Urothelium cell line (cell line): ENCODE measurements around the gene UBE2L3.
A peak's percentile ranks its signal among the peaks of the same experiment; 100 is the strongest.
"Not testable (repeated sequence)": the region's sequence is repeated elsewhere in the genome, so short reads cannot be mapped to it uniquely, and the experiment has no call there.

ENCODE experiments used
- DNase-seq: peaks from one replicate; pipeline ENCODE4 v3.0.0; 2011; ENCODE audit warnings: low spot score, mixed read lengths
- FAIRE-seq: peaks from 2 replicates; lab custom pipeline; 2011; peaks lifted over from hg19 to GRCh38; lab: Jason Lieb, UNC

The UBE2L3 gene

GRCh38 chr22:21567456-21568346 lies at the start of gene UBE2L3:
Gene UBE2L3 (plus strand): TSS chr22:21567714. CDS start chr22:21567745, 31 bp downstream.
- FAIRE-seq (no peak), DNase-seq (peak; percentile 98)

DNA sequence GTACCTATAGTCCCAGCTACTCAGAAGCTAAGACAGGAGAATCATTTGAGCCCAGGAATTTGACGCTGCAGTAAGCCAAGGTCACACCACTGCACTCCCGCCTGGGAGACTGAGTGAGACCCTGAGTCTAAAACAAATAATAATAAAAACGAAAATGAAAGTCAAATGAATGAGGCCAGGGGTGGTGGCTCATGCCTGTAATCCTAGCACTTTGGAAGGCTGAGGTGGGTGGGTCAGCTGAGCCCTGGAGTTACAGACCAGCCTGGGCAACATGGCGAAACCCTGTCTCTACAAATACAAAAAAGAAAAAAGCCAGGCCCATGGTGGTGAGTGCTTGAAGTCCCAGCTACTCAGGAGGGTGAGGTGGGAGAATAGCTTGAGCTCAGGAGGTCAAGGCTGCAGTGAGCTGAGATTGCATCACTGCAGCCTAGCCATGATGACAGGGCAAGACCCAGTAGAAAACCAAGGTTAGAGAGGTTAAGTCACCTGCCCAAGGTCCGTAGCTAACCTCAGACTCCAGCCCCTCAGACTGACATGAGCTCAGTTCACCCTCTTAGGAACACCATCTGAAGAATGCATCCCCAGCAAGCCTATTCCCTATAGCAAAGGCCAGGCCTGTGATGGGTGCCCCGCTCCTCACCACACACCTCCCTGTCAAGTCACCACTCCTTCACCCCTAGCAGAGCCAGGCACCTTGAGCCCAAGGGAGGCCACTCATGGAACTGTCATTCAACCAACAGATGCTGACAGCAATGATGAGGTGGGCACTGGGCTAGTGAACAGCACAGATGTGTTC lies 40.6 kb upstream of the UBE2L3 start:
- not testable (repeated sequence) for FAIRE-seq, DNase-seq

DNA sequence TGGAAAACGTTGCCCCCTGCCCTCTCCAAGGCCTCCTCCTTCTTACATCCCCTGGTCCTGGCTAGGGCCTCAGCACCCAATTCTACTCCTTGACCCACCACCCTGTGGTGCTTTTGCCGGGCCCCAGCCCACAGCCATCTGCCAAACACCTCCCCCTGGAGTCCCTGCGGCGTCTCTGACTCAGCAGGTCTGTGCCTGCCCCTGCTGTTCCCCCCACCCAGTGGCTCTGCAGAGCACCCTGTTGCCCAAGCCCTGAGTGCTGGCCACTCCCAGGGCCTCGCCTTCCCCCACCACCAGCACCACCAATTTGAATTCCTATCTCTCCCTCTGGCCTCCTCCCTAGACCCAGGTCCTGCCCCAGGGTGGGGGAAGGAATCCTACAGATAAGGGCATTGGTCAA lies 36.0 kb upstream of the UBE2L3 start:
- FAIRE-seq, DNase-seq: not testable (repeated sequence)

DNA sequence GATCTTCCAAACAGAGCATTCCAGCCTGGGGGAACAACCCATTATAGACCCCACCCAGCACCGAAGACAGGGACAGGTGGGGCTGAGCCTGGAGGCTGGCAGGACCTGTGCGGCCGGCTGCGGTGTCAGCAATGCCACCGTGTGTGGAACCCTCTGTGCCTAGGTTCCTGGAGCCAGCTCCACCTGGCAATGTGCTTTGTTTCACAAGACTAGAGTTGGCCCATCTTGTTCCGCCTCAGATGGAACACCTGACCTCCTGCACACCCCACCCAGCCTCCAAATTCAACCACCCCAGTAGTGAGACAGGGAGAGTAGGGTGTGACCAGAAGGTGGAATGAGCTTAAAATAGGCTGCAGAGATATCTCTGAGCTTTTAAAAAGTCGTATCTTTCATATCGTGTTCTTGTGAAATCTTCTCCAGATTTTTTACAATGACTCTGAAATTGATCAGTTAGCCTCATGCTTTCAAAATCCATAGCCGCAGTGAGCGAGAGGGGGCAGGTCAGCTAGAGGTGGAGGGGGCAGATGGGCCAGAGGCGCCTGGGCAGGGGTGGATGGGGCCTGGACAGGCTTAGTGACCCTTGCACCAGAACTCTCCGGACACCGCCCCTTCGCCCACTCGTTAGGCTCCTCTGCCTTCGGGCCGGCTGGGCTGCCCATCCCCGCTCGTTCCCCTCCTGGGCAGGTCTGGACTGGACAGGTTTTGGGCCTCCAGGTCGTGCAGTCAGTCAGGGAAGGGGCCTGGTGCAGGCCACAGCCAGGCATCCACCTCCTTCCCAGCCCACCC lies 34.5 kb upstream of the UBE2L3 start:
- DNase-seq, FAIRE-seq: not testable (repeated sequence)

GRCh38 chr22:21539862-21540261 lies 27.7 kb upstream of the UBE2L3 start:
- DNase-seq, FAIRE-seq: not testable (repeated sequence)

DNA sequence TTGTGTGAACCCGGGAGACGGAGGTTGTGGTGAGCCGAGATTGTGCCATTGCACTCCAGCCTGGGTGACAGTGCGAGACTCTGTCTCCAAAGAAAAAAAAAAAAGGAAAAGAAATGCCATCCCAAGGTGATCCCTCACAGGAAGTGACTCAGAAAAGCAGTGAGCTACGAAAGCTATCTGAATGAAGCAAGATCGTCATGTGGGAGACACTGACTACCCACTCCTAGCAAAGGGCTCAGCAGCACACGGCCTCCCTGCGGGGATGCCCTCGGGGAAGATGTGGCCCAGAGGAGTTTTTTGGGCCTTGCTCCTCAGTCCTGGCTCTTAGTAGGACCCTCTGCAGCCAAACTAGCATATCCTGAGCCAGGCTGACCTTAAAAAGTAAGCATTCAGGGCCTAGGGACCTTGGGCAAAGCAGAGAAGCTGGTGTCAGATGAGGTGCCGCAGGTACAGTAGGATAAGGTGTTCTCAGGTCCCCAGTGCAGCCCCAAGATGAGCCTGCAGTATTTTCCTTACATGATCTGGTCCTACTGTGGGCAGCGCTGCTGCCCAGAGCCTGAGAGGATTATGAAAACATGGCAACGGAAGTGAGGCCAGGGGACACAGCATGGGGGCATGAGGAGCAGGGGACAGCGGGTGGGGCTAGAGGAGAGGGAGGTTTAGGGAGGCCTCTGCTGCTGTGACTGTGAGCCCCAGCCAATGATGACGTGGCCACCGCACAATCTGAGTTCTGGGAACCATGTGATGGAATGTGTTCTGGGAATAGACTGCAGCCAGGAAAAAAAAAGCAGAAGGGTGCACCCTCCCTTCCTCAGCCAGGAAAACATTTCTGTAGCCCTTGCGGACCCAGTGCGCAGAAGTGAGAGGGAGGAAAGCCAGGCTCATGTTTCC lies 22.8 kb upstream of the UBE2L3 start:
- DNase-seq, FAIRE-seq: not testable (repeated sequence)

GRCh38 chr22:21549558-21549957 lies 18.0 kb upstream of the UBE2L3 start:
- not testable (repeated sequence) for FAIRE-seq, DNase-seq

DNA sequence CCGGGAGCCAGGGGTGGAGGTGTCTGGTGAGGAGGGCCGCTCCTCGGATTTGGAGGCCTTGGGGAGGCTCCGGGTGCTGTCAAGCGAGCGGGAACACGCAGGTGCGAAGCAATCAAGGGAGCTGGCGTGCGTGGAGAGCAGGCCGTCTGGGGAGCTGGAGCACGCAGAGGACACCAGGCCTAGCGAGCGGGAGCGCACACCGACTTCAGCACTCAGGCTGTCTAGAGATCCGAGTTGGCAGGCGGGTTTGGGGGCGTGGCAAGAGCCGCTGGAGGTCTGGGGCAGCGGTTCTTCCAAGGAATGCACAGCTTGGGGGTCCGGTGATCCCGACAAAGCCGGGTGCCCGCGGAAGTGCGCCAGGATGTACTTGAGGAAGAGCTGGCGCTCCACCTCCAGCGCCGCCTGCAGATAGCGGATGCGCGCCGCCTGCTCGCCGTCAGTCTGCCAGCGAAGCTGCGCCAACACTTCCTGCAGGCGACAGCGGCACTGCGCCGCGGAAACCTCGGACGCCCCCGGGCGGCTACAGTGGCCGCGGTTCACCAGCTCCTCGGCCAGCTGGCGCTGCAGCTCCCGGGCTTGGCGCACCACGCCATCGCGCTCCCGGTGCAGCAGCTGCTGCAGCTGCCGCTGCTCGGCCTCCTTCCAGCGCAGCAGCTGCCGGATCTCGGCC lies 17.4 kb upstream of the UBE2L3 start:
- not testable (repeated sequence) for DNase-seq, FAIRE-seq

- FAIRE-seq, DNase-seq: not testable (repeated sequence)
Observed at GRCh38 chr22:21550678-21551047, 16.9 kb upstream of the UBE2L3 start.

- not testable (repeated sequence) for FAIRE-seq, DNase-seq
Observed at GRCh38 chr22:21551361-21551760, 16.2 kb upstream of the UBE2L3 start, which contains the start of gene RIMBP3C. Gene RIMBP3C (minus strand): TSS chr22:21551461. CDS start chr22:21550976, 485 bp downstream.

GRCh38 chr22:21559345-21560125 lies 8.0 kb upstream of the UBE2L3 start:
- not testable (repeated sequence) for FAIRE-seq

DNA sequence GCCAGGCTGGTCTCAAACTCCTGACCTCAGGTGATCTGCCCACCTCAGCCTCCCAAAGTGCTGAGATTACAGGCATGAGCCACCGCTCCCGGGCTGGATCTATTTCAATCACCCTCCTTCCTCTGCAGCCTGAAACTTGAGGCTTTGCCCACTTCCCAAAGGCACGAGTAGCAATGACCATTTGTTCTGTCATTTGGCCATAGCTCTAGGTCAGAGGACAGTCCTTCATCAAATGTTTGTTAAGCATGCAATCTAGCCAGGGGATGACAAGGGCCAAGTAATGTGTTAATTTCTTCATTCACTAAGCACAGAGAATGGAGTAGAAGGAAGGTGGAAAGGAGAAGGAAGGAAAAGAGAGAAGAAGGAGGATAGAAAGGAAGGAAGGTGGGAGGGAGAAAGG lies 6.9 kb upstream of the UBE2L3 start:
- DNase-seq, FAIRE-seq: not testable (repeated sequence)

More at GRCh38 chr22:21559345-21560125, 8.0 kb upstream of the UBE2L3 start:
- not testable (repeated sequence) for DNase-seq

DNA sequence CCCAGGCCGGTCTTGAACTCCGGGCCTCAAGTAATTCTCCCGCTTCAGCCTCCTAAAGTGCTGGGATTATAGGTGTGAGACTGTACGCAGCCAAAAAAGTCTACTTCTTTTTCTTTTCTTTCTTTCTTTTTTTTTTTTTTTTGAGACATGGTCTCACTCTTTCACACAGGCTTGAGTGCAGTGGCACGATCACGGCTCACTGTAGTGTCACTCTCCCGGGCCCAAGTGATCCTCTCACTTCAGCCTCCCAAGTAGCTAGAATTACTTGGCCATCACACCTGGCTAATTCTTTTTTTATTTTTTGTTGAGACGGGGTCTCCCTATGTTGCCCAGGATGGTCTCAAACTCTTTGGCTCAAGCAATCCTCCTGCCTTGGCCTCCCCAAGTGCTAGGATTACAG lies 3.6 kb upstream of the UBE2L3 start:
- FAIRE-seq (no peak), DNase-seq (no peak)

DNA sequence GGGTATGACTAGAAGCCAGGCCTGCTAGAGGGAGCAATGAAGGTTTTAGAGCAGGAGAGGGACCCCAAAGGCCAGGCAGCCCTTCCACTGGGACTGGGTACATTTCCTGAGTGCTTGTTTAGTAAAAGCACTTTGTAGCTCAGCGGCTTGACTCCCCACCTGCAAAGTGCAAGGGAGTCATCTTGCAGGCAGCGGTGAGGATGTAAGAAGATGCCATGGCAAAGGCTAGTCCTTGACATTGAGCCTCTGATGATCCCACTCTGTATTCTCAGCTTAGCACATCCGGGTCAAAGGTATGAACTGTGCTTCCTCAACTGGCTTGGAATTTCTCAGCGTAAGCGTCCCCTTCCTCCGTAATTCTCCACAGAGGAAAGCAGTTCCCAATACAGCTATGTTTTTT lies 3.1 kb upstream of the UBE2L3 start:
- FAIRE-seq = no peak
- no peak for DNase-seq

GRCh38 chr22:21568347-21569075 lies 997 bp downstream of the UBE2L3 start:
- DNase-seq = no peak
- no peak for FAIRE-seq

DNA sequence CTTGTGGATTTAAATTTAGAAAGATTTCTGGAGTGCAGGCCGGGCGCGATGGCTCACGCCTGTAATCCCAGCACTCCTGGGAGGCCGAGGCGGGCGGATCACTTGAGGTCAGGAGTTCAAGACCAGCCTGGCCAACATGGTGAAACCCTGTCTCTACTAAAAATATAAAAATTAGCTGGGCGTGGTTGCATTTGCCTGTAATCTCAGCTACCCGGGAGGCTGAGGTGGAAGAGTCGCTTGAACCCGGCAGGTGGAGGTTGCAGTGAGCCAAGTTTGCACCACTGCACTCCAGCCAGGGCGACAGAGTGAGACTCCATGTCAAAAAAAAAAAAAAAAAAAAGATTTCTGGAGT lies 1.5 kb downstream of the UBE2L3 start:
- not testable (repeated sequence) for FAIRE-seq, DNase-seq

- DNase-seq (no peak), FAIRE-seq (no peak)
Observed at GRCh38 chr22:21569459-21570170, 2.1 kb downstream of the UBE2L3 start.
